Head of caudate nucleus (tissue), 42 donors: Measurements from ENCODE around the gene TNS3.

Source experiments
- DNase-seq, 42 donors: peaks; one replicate each; pipeline versions ENCODE4 v3.0.0 to v3.0.0-alpha.2; 2020 to 2021; ENCODE audit warnings: mixed read lengths in 7 of 42
- intact Hi-C: fragments of 100-400 bp; cut with DNase I; formaldehyde crosslinking; loops from one replicate; pipeline ENCODE4 v1.15.0; 2022

Gene TNS3

DNA sequence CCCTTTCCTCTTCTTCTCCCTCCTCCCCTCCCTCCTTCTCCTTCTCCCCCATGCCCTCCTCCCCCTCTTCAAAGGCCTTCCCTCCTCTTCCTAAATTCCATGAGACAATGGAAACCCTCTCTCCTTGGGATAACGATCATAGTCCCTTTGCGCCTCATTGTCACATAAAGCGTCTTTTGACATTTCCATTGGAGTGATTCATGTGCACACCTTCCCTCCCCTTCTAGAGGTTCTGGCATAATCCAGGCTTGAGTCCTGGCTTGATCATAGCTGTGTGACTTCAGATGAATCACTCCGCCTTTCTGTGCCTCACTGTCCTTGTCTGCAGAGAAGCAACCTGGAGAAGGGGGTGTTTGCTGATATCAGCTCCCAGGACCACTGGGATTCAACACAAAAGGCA is 204.2 kb downstream of the TNS3 start:
- intact Hi-C loops = no loop called here
- no peak for DNase-seq

DNA sequence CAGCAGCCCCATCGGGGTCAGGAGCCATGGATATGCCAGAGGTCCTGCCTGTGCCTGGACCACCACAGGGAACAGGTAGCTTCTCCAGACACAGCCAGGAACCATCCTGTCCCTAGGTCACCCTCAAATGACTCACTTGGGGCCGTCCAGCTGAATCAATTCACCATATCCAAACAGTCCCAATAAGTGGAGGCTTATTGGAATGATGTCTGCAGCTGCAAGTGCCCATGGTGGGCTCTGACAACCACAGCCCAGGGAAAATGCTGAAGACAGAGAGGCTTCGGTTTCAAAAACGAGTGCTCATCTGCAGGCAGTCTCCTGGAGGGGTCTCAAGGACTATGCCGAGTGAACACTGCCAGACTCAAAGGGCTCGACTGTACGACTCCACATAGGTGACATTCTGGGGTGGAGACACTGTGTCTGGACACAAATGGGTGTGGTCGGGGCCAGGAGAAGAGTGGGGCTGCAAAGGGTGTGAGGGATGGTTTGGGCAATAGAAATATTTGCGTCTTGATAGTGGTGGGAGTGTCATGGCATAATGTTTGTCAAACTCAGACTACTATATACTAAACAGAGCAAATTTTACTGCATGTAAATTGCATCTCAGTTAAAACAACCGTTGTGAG is 204.8 kb downstream of the TNS3 start:
- DNase-seq = peak in 1 of 42 donors; percentile 9
- intact Hi-C loops = no loop called here

- intact Hi-C loops = no loop called here
- DNase-seq = peak in 1 of 42 donors; percentile 29
Measured at GRCh38 chr7:47375121-47375938, 206.6 kb downstream of the TNS3 start.

DNA sequence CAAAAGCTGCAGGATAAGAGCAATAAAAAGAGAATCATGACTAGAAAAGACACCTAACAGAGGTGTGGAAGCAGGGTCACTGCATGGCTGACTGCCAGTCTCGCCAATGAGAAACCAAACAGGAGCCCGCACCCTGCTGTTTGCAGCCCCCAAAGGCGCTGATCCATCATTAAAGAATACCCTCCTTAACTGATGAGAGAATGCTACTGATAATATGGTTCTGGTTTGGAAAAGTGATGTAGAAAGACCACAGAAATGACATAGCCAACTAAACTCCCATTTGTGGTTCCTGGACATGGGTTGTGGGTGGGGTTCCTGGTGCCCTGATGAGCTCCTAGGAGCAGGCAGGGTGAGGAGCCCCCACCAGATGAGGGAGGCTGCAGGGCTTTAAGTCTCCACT is 207.4 kb downstream of the TNS3 start:
- no peak for DNase-seq

DNA sequence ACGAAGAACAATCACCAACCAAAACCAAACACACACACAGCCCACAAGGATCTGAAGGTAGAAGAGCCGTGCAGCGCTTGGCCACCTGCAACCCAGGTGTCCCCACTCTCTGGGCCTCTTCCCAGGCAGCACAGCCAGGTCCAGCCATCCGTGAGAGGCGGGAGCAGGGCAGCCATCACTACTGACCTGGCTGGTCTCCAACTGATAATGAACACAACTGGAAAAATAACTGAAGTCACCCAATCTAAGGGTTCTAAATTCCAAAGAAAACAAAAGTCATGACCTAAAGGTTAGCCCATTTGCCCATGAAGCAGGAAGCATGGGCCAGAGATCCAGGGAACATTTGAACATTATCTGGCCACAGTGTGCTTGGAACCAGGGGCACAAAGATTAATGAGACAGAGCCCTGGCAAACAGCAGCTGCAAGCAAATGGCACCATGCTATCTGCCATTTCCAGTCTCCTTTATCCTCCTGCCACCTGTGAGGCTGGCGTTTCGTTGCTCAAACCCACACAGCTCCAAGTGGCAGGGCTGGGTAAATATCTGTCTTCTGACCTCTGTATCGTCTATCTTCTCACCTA is 207.9 kb downstream of the TNS3 start:
- intact Hi-C loops = no loop called here
- no peak for DNase-seq

More for the DNA sequence above, 207.4 kb downstream of the TNS3 start:
- intact Hi-C loops = no loop called here

DNA sequence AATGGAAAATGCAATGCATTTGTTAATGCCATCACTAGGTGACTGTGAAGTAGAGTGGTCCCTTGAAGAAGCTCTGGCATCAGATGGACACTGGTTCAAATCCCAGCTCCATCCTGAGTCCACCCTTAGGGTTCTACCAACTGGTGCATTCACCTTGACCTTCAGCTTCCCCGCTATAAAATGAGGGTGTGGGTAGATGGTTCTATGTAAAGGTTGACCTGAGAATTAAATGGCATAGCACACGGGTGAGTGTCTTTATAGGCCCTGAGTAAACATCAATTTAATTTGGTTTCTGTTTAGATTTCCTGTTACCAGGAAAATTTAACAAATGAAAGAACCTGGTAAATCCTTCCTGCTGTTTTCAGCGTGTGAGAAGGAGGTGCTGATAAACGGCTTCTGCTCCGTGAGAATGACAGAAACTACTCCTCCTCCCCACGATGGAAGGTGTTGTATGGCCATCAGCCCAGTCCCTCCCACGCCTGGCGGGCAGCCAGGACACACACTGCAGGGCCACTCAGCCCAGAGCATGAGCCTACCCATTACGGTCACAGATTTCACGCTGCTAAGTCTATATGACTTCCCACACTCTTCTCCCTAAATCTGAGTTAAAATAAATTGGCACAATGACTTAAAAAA is 210.1 kb downstream of the TNS3 start:
- intact Hi-C loops = no loop called here
- DNase-seq = peak in 12 of 42 donors; percentile 19 to 61 (median 32)

- no peak for DNase-seq
- intact Hi-C loops = no loop called here
Measured at GRCh38 chr7:47371317-47371716, 210.6 kb downstream of the TNS3 start.

DNA sequence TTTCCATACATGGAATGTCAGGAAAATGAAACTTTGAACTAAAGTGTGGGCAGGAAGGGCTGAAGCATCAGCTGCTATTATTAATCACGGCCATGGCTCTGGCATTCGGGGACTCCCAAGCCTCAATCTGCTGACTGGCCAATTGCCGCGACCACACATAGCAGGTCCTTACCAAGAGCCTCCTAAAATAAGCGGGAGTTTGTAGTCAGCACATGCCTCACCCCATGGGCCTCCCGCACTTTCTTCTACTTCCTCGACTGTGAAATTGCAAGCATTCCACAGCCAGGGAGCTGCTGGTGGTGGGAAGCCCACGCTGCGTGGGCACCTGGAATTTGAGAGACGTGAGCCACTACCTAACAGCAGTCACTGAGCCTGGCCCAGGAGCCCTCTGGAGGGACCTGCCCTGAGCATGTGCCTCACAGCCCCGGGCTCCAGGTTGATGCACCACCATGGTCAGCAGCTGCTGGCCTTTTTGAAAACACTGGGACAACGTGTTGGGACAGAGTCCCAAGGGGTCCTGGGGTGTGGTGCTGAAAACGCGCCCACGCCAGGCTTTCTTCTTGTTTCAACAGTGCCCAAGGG is 211.4 kb downstream of the TNS3 start:
- intact Hi-C loops = no loop called here
- DNase-seq = no peak

DNA sequence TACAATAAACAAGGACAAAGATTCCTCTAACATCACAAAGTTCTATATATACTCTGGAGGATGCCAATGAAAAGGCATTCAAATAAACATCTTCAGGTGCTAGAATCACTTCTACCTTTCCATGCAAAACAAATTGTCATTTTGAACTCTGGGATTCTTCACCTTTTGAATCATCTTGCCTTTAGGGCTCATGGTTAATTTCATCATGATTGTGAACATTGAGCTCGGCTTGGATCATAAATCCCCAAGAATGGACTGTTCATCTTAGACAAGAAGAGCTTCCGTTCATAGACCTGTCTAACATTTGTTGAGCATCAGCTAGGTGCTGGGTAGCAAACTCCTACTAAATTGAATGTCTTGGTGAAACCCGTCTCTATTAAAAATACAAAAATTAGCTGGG is 212.2 kb downstream of the TNS3 start:
- DNase-seq = no peak
- intact Hi-C loops = no loop called here

- intact Hi-C loops = no loop called here
- DNase-seq = no peak
Measured at GRCh38 chr7:47368190-47368812, 213.6 kb downstream of the TNS3 start.

GRCh38 chr7:47367369-47367768 is 214.5 kb downstream of the TNS3 start:
- no peak for DNase-seq
- intact Hi-C loops = no loop called here

DNA sequence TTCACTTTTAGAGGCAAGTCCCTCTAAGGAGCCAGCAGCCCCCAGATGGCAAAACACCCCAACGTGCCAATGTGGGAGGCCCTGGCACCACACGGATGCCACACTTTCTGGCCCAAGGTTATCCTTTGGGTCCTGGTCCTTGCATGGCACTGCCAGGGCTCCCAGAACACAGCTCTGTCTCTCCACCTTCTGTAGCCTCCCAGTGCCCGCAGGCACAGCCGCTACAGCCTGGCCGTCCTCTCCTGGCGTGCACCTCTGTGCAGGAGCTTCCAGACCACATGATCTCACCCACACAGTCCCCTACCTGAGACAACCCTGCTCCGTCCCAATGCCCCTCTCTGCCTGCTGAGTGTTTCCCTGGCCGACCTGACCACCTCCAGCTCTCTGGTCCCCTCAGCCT is 215.0 kb downstream of the TNS3 start:
- intact Hi-C loops = no loop called here
- no peak for DNase-seq

GRCh38 chr7:47366211-47366610 is 215.7 kb downstream of the TNS3 start:
- intact Hi-C loops = no loop called here
- DNase-seq = no peak

DNA sequence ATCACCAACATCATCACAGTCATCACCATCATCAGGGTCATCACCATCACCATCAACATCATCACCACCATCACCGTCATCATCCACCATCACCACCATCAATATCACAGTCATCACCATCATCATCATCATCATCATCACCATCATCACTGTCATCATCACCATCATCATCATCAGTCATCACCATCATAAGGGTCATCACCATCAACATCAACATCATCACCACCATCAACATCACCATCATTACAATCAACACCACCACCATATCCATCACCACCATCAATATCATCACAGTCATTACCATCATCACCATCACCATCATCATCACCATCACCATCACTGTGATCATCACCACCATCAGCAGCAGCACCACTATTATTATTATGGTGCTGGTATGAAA is 218.9 kb downstream of the TNS3 start:
- no peak for DNase-seq
- intact Hi-C loops = no loop called here

- peak in 29 of 42 donors; percentile 20 to 76 (median 49) for DNase-seq
Measured at GRCh38 chr7:47361746-47362215, 220.1 kb downstream of the TNS3 start.

DNA sequence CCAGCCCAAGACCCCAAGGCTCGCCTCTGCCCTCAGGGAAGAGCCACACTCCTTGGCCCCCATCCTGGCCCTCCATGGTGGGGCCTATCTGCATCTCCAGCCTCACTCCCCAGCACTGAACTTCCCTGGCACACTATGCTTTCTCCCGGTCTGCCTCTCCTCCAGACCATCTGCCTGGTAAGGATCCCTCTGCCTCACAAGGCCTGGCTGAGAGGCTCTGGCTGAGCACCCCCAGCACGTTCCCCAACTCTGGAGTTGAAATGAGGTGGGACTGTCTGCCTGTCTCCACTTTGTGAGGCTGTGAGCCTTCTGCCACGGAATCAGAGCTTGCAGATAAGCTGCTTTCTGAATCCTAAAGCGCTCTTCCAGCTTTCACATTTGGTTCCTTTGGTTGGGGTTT is 220.7 kb downstream of the TNS3 start:
- peak in 2 of 42 donors; percentile 17 to 31 for DNase-seq

More at GRCh38 chr7:47361746-47362215, 220.1 kb downstream of the TNS3 start:
- intact Hi-C loops = no loop called here

DNA sequence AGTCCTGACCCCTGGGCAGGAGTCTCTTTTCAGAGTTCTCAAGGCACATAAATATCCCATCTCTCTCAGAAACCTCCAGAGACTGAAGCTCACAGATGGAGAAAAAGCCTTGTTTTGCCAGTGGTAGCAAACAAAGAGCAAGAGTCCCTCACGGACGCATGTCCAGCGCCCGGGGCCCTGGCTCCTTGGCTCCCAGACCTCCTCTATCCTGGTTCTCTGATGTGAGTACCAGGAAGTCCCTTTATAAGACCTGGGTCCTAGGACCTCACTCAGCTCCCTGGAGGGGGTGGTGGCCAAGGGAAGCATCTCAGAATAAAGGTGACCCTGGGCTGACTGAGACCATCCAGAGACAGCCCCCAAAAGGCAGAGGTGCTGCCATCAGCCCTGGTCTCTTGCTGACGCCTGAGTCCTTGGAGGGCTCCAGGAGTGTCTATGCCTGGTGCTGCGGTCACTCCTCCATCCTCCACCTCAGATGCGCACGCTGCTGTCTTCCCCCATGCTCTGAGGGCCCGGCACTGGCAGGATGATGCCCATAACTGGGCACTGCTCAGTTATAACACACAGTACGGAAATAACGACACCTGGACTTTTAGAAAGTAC is 221.5 kb downstream of the TNS3 start:
- intact Hi-C loops = no loop called here
- peak in 1 of 42 donors; percentile 25 for DNase-seq

More for the DNA sequence above, 220.7 kb downstream of the TNS3 start:
- intact Hi-C loops = no loop called here

DNA sequence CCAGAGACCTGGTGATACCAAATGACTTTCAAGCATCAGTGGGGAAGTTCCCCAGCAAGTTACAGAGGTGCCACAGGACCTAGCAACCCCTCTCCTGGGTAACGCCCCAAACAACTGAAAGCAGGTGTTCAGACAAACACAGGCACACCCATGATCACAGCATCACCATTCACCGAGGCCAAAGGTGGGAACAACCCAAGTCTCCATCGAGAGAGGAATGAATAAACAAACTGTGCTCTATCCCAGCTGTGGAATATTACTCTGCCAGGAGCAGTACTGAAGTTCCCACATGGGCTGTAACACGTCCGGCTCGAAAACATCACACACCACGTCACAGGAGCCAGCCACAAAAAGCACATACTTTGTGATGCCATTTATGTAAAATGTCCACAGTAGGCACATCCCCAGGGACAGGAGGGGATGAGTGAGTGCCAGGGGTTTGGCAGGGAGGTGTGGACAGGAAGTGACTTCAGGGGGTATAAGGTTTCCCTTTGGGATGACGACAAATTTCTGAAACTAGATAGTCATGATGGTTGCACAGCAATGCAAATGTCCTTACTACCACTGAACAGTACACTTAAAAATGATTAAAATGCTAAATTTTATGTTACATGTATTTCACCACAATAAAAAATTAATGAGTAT is 222.8 kb downstream of the TNS3 start:
- DNase-seq = peak in 1 of 42 donors; percentile 0
- intact Hi-C loops = no loop called here
